Effector memory CD8-positive, alpha-beta T cell (primary cell): ENCODE results near the gene DNAJC3.
"Not testable (repeated sequence)": the region's sequence is repeated elsewhere in the genome, so short reads cannot be mapped to it uniquely, and the experiment has no call there.

Experiments
- ATAC-seq: fragments of 150-1000 bp; cut with Tn5 transposase; replicated peaks from 2 replicates; pipeline ENCODE4 v1.10.0; 2021; ENCODE audit warnings: mild to moderate bottlenecking, moderate library complexity
- DNase-seq, 3 experiments: peaks; one replicate each; pipeline ENCODE4 v3.0.0; 2021
- H3K27ac Mint-ChIP-seq, 2 donors: one replicate each; pipeline ENCODE4 v1.8.0; 2022; ENCODE audit warnings: mild to moderate bottlenecking in 2 of 2, mixed read lengths in 2 of 2, moderate library complexity in 2 of 2
- H3K27me3 Mint-ChIP-seq, 2 donors: one replicate each; pipeline ENCODE4 v1.8.0; 2022; ENCODE audit warnings: mixed read lengths in 2 of 2
- H3K36me3 Mint-ChIP-seq: one replicate; pipeline ENCODE4 v1.8.0; 2022; ENCODE audit warnings: mild to moderate bottlenecking, moderate library complexity, mixed read lengths; ENCODE audit not compliant: insufficient read depth
- H3K4me1 Mint-ChIP-seq, 2 donors: one replicate each; pipeline ENCODE4 v1.8.0; 2022; ENCODE audit warnings: low read depth in 2 of 2, mixed read lengths in 2 of 2
- H3K4me3 Mint-ChIP-seq, 2 donors: one replicate each; pipeline ENCODE4 v1.8.0; 2022; ENCODE audit warnings: mild to moderate bottlenecking in 2 of 2, mixed read lengths in 2 of 2, moderate library complexity in 2 of 2
- H3K9me3 Mint-ChIP-seq, 2 donors: one replicate each; pipeline ENCODE4 v1.8.0; 2022; ENCODE audit warnings: mixed read lengths in 2 of 2

Gene DNAJC3

DNA sequence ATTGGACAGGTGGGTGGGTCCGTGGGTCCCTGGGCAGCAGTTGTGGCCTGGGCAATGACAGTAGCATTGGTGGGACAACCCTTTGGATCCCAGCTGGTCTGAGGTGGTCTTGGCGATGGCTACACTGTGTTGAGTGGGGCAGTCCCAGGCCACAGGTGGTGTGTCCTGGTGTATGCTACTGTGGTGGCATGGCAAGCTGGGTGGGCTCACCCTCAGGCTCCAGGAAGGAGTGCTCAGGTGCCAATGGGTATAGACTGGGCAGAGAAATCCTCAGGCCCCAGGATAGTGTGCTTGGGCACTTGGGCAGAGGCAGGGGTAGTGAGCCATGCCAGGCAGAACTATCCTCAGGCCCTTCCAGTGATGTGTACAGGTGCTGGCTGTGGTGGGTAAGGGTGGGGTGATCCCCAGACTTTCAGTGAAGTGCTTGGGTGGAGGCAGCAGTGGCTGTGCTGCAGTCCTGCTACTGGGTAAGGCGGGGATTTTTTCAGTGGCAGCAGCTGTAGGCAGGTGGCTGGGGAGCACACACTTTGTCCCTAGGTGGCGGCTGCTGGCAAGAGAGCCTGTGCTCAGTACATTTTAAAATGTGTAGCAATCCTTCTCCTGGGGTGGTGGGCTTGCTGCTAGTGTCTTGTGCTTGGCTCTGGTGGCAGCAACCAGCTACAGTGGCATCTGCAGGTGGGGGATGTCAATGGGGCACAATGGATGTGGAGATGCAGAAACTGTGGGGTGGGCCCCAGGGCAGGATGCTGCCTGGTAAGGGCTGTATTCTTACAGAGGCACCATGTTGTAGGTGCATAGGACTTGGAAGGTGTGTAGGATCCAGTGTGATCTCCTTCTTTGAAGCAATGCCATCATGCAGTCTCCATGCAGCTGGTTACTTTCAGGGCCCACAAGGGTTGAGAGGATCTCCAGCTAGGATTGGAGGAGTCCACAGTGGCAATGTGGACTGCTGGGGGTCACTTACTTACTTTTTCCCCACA is 64.9 kb downstream of the DNAJC3 start:
- ATAC-seq, result no peak
- peaks cover 9% of the 10 kb centered on the region for H3K36me3 Mint-ChIP-seq

DNA sequence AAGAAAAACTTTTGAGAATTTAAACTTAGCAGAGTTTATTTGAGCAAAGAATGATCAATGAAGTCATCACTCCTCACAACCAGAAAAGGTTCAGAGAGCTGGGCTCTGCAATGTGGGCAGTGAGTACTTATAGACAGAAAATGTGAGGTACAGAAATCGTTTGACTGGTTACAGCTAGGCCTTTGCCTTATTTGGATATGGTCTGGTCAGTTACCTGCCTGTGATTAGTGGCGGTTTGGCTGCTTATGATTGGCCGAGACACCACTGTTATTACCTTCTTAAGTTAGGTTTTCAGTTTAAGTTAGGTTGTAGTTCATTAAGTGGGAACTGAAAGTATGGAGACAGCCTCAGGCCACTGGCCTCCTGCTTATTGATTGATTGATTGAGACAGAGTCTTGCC is 66.3 kb downstream of the DNAJC3 start:
- no peak overlapping the region for H3K27ac Mint-ChIP-seq
- H3K27me3 Mint-ChIP-seq, result no peaks in the 10 kb centered on the region
- peaks cover 0 to 1% of the 10 kb centered on the region in 2 donors for H3K9me3 Mint-ChIP-seq
- peaks cover 9% of the 10 kb centered on the region for H3K36me3 Mint-ChIP-seq
- DNase-seq (no peak), ATAC-seq (no peak)
- H3K4me1 Mint-ChIP-seq, result peaks cover 25 to 40% of the 10 kb centered on the region in 2 donors
- H3K4me3 Mint-ChIP-seq, result no peak overlapping the region

More for the DNA sequence above, 64.9 kb downstream of the DNAJC3 start:
- Mint-ChIP-seq H3K4me3 (no peak overlapping the region), H3K27me3 (no peaks in the 10 kb centered on the region), H3K9me3 (peaks cover 0 to 1% of the 10 kb centered on the region in 2 donors), H3K27ac (peak overlapping the region in 1 of 2 donors; percentile 41), H3K4me1 (peaks cover 19 to 34% of the 10 kb centered on the region in 2 donors)
- DNase-seq, result no peak

DNA sequence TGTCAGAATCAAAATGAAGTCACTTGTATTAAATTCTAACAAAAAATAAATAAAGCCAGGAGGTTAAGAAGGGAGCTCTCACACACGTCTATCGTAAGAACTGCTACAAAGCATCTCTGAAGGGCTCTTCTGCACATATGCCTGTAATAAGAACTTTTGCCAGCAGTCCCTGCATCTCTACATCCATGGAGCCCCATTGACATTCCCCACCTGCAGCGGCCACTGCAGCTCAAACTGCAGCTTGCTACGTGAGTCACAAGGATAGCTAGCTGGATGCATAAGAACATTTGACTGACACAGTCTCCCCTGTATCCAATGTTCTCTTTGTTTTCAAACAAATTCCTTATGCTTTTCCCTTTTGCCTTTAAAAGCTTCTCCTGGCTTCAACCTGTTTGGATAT is 68.3 kb downstream of the DNAJC3 start:
- Mint-ChIP-seq H3K4me3 (no peak overlapping the region), H3K27ac (peak overlapping the region in 1 of 2 donors; percentile 23), H3K4me1 (peaks cover 28 to 45% of the 10 kb centered on the region in 2 donors), H3K27me3 (no peaks in the 10 kb centered on the region), H3K36me3 (peaks cover 9% of the 10 kb centered on the region), H3K9me3 (peaks cover 0 to 1% of the 10 kb centered on the region in 2 donors)
- no peak for DNase-seq
- ATAC-seq, result no peak

DNA sequence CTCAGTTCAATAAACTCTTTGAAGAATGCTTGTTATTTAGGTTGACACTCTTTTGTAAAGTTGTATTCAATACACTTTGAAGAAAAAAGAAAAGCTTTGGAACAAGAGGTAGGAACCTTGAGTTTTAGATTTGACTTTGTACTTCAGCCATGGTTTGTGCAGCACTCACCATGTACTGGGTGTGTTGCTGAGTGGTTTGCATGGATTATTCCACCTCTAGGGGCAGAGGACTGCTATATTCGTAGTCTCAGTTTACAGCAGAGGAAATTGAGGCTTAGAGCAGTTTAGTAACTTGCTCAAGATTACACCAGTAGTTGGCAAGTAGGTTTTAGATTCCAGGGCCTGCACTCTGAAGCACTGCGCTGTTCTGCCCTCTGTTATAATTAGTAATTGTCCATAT is 68.8 kb downstream of the DNAJC3 start:
- H3K27me3 Mint-ChIP-seq, result no peaks in the 10 kb centered on the region

DNA sequence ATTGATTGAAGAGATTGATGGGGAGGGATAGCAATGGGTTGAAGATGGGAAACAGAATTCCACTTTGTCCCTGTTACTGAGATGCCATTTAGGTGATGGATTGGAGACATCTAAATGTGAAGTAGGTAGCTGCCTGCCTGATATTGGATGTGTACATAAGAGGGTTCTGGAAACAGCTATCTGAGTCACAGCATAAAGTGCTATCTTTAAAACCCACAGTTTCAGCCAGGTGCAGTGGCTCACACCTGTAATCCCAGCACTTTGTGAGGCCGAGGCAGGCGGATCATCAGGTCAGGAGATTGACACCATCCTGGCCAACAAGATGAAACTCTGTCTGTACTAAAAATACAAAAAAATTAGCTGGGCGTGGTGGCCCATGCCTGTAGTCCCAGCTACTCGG is 72.6 kb downstream of the DNAJC3 start:
- Mint-ChIP-seq H3K36me3 (peaks cover 4% of the 10 kb centered on the region), H3K27ac (no peak overlapping the region), H3K4me3 (no peak overlapping the region), H3K27me3 (no peaks in the 10 kb centered on the region), H3K4me1 (peaks cover 20 to 37% of the 10 kb centered on the region in 2 donors), H3K9me3 (no peaks in the 10 kb centered on the region)
- DNase-seq (no peak), ATAC-seq (no peak)

More for the DNA sequence above, 68.8 kb downstream of the DNAJC3 start:
- H3K27ac Mint-ChIP-seq, result no peak overlapping the region
- peaks cover 0 to 1% of the 10 kb centered on the region in 2 donors for H3K9me3 Mint-ChIP-seq
- peaks cover 28 to 44% of the 10 kb centered on the region in 2 donors for H3K4me1 Mint-ChIP-seq
- ATAC-seq, result no peak
- peaks cover 9% of the 10 kb centered on the region for H3K36me3 Mint-ChIP-seq
- no peak for DNase-seq
- no peak overlapping the region for H3K4me3 Mint-ChIP-seq

DNA sequence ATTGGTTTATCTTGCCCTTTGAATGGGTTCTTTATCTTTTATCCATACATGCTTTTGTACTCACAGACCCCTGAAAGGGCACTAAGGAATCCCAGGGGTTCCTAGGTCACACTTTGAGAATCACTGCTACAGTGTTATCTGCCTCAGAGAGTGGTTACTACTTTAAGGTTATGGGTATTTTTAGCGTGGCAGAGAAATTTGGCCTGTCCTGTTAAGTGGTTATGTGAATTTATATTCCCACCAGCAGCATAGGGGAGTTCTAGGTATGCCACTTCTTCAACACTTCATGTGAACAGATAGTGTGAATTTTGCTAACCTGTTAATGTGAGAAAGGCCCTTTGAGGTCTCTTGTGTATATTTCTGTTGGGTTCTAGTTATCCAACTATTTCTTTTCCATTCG is 75.7 kb downstream of the DNAJC3 start:
- Mint-ChIP-seq H3K36me3 (peaks cover 4% of the 10 kb centered on the region), H3K4me1 (peaks cover 15 to 23% of the 10 kb centered on the region in 2 donors), H3K9me3 (no peaks in the 10 kb centered on the region), H3K27ac (no peak overlapping the region), H3K27me3 (no peaks in the 10 kb centered on the region), H3K4me3 (no peak overlapping the region)
- DNase-seq (no peak), ATAC-seq (no peak)

DNA sequence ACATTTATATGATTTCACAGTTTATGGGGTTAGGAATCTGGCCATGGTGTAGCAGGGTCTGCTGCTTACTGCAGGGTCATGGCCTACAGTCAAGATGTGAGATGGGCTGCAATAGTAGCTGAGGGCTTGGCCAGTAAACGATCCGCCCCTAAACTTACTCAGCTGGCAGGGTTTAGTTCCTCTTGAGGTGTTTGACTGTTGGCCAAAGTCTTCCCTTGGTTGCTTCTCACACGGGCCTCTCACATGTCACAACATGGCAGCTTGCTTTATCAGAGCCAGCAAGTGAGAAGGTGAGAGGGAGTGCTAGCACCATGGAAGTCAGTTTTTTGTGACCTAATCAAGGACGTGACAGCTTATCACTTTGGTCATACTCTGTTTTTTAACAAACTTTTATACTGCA is 77.1 kb downstream of the DNAJC3 start:
- Mint-ChIP-seq H3K36me3 (peaks cover 9% of the 10 kb centered on the region), H3K4me1 (peaks cover 15 to 22% of the 10 kb centered on the region in 2 donors), H3K4me3 (no peak overlapping the region), H3K9me3 (no peaks in the 10 kb centered on the region), H3K27ac (peak overlapping the region in 1 of 2 donors; percentile 83), H3K27me3 (no peaks in the 10 kb centered on the region)
- ATAC-seq (no peak), DNase-seq (no peak)

DNA sequence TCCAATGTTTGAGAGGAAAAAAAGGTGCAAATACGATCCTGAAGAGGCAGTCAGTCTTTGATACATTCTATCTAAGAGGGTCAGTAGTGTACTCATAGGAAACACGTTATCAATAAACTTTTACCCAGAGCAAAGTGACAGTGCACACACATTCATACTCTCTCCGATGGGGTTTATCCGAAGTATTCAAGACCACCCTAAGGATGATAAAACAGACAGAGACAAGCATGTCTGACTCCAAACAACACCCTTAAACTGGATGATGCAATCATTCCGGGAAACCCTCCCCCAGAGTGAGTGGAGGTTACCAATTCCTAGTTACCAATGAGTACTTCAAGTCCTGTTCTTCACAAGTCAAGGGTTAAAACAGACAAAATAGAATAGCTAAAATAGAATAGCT is 79.1 kb downstream of the DNAJC3 start:
- DNase-seq, result no peak
- H3K4me1 Mint-ChIP-seq, result peaks cover 12 to 17% of the 10 kb centered on the region in 2 donors
- ATAC-seq, result no peak
- no peaks in the 10 kb centered on the region for H3K27me3 Mint-ChIP-seq
- peak overlapping the region in 1 of 2 donors; percentile 18 for H3K27ac Mint-ChIP-seq
- H3K4me3 Mint-ChIP-seq, result no peak overlapping the region
- no peaks in the 10 kb centered on the region for H3K9me3 Mint-ChIP-seq
- peaks cover 15% of the 10 kb centered on the region for H3K36me3 Mint-ChIP-seq

DNA sequence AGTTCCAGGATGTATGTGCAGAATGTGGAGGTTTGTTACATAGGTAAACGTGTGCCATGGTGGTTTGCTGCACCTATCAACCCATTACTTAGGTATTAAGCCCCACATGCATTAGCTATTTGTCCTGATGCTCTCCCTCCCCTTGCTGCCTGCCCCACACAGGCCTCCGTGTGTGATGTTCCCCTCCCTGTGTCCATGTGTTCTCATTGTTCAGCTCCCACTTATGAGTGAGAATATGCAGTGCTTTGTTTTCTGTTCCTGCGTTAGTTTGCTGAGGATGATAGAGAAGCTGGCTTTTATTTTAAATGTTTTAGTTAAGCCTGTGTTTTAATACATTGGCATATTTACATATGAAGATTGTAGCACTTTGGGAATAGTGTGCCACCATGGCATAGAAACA is 85.7 kb downstream of the DNAJC3 start:
- not testable (repeated sequence) for H3K9me3 Mint-ChIP-seq, H3K4me1 Mint-ChIP-seq, H3K27me3 Mint-ChIP-seq, DNase-seq, ATAC-seq, H3K27ac Mint-ChIP-seq, H3K4me3 Mint-ChIP-seq
- peaks cover 41% of the 10 kb centered on the region for H3K36me3 Mint-ChIP-seq

DNA sequence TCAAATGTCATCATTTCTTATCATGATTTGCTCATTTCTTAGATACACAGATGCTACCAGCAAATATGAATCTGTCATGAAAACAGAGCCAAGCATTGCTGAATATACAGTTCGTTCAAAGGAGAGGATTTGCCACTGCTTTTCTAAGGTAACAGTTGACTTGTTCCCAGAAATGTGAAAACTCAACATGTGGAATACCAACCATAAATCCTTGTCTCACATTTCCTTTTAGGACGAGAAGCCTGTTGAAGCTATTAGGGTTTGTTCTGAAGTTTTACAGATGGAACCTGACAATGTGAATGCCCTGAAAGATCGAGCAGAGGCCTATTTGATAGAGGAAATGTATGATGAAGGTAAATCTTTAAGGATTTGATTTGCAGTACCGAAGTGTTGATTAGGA is 86.7 kb downstream of the DNAJC3 start:
- no peak for ATAC-seq
- no peak for DNase-seq
- H3K4me1 Mint-ChIP-seq, result peaks cover 0 to 3% of the 10 kb centered on the region in 2 donors
- no peak overlapping the region for H3K27ac Mint-ChIP-seq
- H3K27me3 Mint-ChIP-seq, result no peaks in the 10 kb centered on the region
- H3K9me3 Mint-ChIP-seq, result no peaks in the 10 kb centered on the region
- peaks cover 36% of the 10 kb centered on the region for H3K36me3 Mint-ChIP-seq
- no peak overlapping the region for H3K4me3 Mint-ChIP-seq

DNA sequence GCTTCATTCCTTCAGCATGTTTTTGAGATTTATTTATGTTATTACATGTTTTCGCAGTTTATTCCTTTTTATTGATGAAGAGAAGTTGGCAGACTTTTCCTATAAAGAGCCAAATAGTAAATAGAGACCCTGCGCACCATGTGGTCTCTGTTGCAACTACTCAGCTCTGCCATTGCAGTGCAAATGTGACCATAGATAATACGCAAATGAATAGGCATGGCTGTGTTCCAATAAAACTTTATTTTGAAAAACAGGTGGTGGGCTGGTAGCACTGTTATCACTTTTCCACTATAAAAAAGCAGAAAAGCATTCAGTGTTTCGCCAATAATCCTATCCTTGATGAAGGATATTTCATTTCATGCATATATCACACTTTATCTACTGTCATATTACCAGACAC is 95.0 kb downstream of the DNAJC3 start:
- H3K36me3 Mint-ChIP-seq, result peaks cover 18% of the 10 kb centered on the region
- H3K27ac Mint-ChIP-seq, result no peak overlapping the region
- no peaks in the 10 kb centered on the region for H3K9me3 Mint-ChIP-seq
- peaks cover 17 to 22% of the 10 kb centered on the region in 2 donors for H3K4me1 Mint-ChIP-seq
- ATAC-seq (no peak), DNase-seq (no peak)
- no peaks in the 10 kb centered on the region for H3K27me3 Mint-ChIP-seq
- H3K4me3 Mint-ChIP-seq, result no peak overlapping the region

DNA sequence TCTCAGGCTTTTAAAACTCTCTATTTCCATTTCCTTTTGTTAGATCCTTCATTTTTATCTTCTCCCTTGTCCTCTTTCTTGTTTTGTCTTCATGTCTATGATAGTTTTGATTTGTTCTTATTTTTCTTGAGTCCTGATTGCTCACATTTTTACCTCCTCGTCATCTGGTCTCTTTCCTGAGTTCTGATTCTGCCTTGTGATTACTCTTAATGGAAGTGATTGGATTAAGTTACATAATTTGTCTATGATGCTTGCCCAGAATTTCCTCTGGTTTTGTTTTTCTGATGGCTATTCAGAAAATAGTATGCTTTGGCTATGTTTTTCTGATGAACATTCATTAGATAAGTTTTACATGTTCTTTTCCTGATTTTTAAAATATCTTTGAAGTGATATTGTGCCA is 102.6 kb downstream of the DNAJC3 start:
- ATAC-seq (no peak), DNase-seq (no peak)
- H3K27ac Mint-ChIP-seq, result no peak overlapping the region
- peaks cover 7% of the 10 kb centered on the region for H3K36me3 Mint-ChIP-seq
- H3K4me1 Mint-ChIP-seq, result peaks cover 12 to 14% of the 10 kb centered on the region in 2 donors
- H3K27me3 Mint-ChIP-seq, result no peaks in the 10 kb centered on the region
- H3K9me3 Mint-ChIP-seq, result no peaks in the 10 kb centered on the region
- H3K4me3 Mint-ChIP-seq, result no peak overlapping the region

DNA sequence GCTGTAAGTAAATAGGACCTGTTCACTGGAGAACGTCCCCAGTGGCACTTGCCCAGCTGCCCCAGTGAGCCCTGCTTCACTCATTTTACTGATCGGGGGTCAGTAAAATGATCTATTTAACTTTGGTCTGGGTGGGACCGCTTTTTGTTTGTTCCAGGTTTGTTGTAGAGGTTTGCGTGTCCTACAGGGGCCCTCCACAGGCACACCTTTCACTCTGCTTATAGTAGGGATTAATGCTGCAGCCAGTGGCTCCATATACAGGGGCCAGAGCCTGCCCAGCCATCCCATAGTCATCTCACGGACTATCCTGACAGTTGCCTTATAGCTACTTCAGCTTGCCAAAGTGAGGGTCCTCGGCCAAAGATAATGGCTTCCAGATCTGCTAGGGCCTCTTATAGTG is 104.1 kb downstream of the DNAJC3 start:
- peaks cover 15% of the 10 kb centered on the region for H3K36me3 Mint-ChIP-seq
- no peaks in the 10 kb centered on the region for H3K9me3 Mint-ChIP-seq
- no peaks in the 10 kb centered on the region for H3K27me3 Mint-ChIP-seq
- H3K4me1 Mint-ChIP-seq, result peaks cover 7 to 10% of the 10 kb centered on the region in 2 donors
- DNase-seq, result no peak
- ATAC-seq, result no peak
- H3K4me3 Mint-ChIP-seq, result no peak overlapping the region
- H3K27ac Mint-ChIP-seq, result no peak overlapping the region

DNA sequence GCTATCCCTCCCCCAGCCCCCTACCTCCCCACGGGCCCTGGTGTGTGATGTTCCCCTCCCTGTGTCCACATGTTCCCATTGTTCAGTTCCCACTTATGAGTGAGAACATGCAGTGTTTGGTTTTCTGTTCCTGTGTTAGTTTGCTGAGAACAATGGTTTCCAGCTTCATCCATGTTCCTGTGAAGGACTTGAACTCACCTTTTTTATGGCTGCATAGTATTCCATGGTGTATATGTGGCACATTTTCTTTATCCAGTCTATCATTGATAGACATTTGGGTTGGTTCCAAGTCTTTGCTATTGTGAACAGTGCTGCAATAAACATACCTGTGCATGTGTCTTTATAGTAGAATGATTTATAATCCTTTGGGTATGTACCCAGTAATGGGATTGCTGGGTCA is 105.0 kb downstream of the DNAJC3 start:
- peaks cover 19% of the 10 kb centered on the region for H3K36me3 Mint-ChIP-seq
- not testable (repeated sequence) for H3K27ac Mint-ChIP-seq, H3K27me3 Mint-ChIP-seq, H3K9me3 Mint-ChIP-seq, ATAC-seq, H3K4me1 Mint-ChIP-seq, DNase-seq, H3K4me3 Mint-ChIP-seq
